HEK293 (cell line): ENCODE measurements around the gene USP21.

Experiments used
- CTCF ChIA-PET: fragments of 350-600 bp; formaldehyde crosslinking; extraction: SDS; loops from one replicate; lab custom pipeline; 2021; ENCODE audit warnings: antibody characterized with exemption; lab: Yijun Ruan, JAX
- POLR2A ChIA-PET: fragments of 300-600 bp; formaldehyde crosslinking; extraction: SDS; loops from one replicate; lab custom pipeline; 2020; ENCODE audit warnings: antibody characterized with exemption, inconsistent platforms; lab: Yijun Ruan, JAX
- H3K27ac ChIP-seq: fragments of 200-500 bp; sonication (Bioruptor generic); 2 replicates; pipeline ENCODE4 v1.5.1; 2014; ENCODE audit warnings: low read depth, low read length, control low read depth, inconsistent platforms; ENCODE audit errors: extremely low read depth
- H3K36me3 ChIP-seq, 2 experiments: fragments of 200-500 bp in 1 of 2; sonication (Bioruptor generic) in 1 of 2; 1 replicate in 1 of 2; 2 replicates in 1 of 2; pipeline ENCODE4 v1.5.1; 2014 to 2017; ENCODE audit warnings: inconsistent platforms in 2 of 2, low read length in 2 of 2; ENCODE audit not compliant: control insufficient read depth in 2 of 2, insufficient read depth in 1 of 2
- H3K4me1 ChIP-seq: fragments of 200-500 bp; sonication (Bioruptor generic); 2 replicates; pipeline ENCODE4 v1.5.1; 2014; ENCODE audit warnings: mild to moderate bottlenecking, low read length, inconsistent platforms; ENCODE audit not compliant: control insufficient read depth, insufficient read depth
- H3K4me3 ChIP-seq: 2 replicates; pipeline ENCODE4 v1.5.1; 2011; ENCODE audit warnings: low read depth, mild to moderate bottlenecking, control low read depth, low read length, moderate library complexity
- H3K9me3 ChIP-seq: fragments of 200-500 bp; sonication (Bioruptor generic); 2 replicates; pipeline ENCODE4 v1.5.1; 2014; ENCODE audit warnings: low read depth, low read length, inconsistent platforms; ENCODE audit not compliant: control insufficient read depth, insufficient read depth
- AEBP2 ChIP-seq: fragments of 450-650 bp; formaldehyde crosslinking; IDR thresholded peaks from 2 replicates; pipeline ENCODE4 v1.5.1; 2016; ENCODE audit warnings: missing biosample characterization, missing genetic modification characterization, borderline replicate concordance
- BCL11A ChIP-seq: fragments of 450-650 bp; formaldehyde crosslinking; IDR thresholded peaks from 2 replicates; pipeline ENCODE4 v1.5.1; 2016; ENCODE audit warnings: low read depth, missing biosample characterization, missing genetic modification characterization
- FEZF1 ChIP-seq: fragments of 450-650 bp; formaldehyde crosslinking; IDR thresholded peaks from 2 replicates; pipeline ENCODE4 v1.5.1; 2016; ENCODE audit warnings: missing biosample characterization, missing genetic modification characterization
- HOXA7 ChIP-seq: sonication (generic); formaldehyde crosslinking; IDR thresholded peaks from 2 replicates; pipeline ENCODE4 v1.8.1; 2022; ENCODE audit warnings: missing genetic modification reagents, borderline replicate concordance
- KLF10 ChIP-seq: fragments of 450-650 bp; IDR thresholded peaks from 2 replicates; pipeline ENCODE4 v1.5.1; 2018; ENCODE audit warnings: missing biosample characterization, mild to moderate bottlenecking, missing genetic modification characterization
- RBAK ChIP-seq: fragments of 450-650 bp; formaldehyde crosslinking; IDR thresholded peaks from 2 replicates; pipeline ENCODE4 v1.5.1; 2016; ENCODE audit warnings: missing biosample characterization, missing genetic modification characterization
- TRIM28 ChIP-seq: IDR thresholded peaks from 2 replicates; pipeline ENCODE4 v1.6.1; 2011; ENCODE audit warnings: low read length, control low read depth, borderline replicate concordance
- TSHZ1 ChIP-seq: fragments of 450-650 bp; formaldehyde crosslinking; IDR thresholded peaks from 2 replicates; pipeline ENCODE4 v1.5.1; 2016; ENCODE audit warnings: missing biosample characterization, missing genetic modification characterization, borderline replicate concordance
- YY1 ChIP-seq: fragments of 450-650 bp; formaldehyde crosslinking; IDR thresholded peaks from 2 replicates; pipeline ENCODE4 v1.5.1; 2018; ENCODE audit warnings: missing biosample characterization, missing genetic modification characterization
- ZBTB17 ChIP-seq: fragments of 450-650 bp; formaldehyde crosslinking; IDR thresholded peaks from 2 replicates; pipeline ENCODE4 v1.5.1; 2016; ENCODE audit warnings: missing biosample characterization, missing genetic modification characterization
- ZBTB26 ChIP-seq: fragments of 450-650 bp; formaldehyde crosslinking; optimal IDR thresholded peaks from 2 replicates; pipeline ENCODE3; 2016; ENCODE audit warnings: missing biosample characterization, mild to moderate bottlenecking, missing genetic modification characterization
- ZNF169 ChIP-seq: fragments of 450-650 bp; formaldehyde crosslinking; IDR thresholded peaks from 2 replicates; pipeline ENCODE4 v1.5.1; 2016; ENCODE audit warnings: missing biosample characterization, missing genetic modification characterization
- ZNF175 ChIP-seq: fragments of 450-650 bp; formaldehyde crosslinking; IDR thresholded peaks from 2 replicates; pipeline ENCODE4 v1.5.1; 2016; ENCODE audit warnings: missing biosample characterization, missing genetic modification characterization
- ZNF211 ChIP-seq: fragments of 450-650 bp; formaldehyde crosslinking; IDR thresholded peaks from 2 replicates; pipeline ENCODE4 v1.5.1; 2016; ENCODE audit warnings: low read depth, missing biosample characterization, missing genetic modification characterization
- ZNF239 ChIP-seq: fragments of 450-650 bp; formaldehyde crosslinking; IDR thresholded peaks from 2 replicates; pipeline ENCODE4 v1.5.1; 2016; ENCODE audit warnings: missing biosample characterization, missing genetic modification characterization
- ZNF24 ChIP-seq: fragments of 450-650 bp; formaldehyde crosslinking; IDR thresholded peaks from 2 replicates; pipeline ENCODE4 v1.5.1; 2016; ENCODE audit warnings: missing biosample characterization, missing genetic modification characterization
- ZNF26 ChIP-seq: fragments of 450-650 bp; formaldehyde crosslinking; IDR thresholded peaks from 2 replicates; pipeline ENCODE4 v1.5.1; 2016; ENCODE audit warnings: missing biosample characterization, missing genetic modification characterization
- ZNF433 ChIP-seq: fragments of 450-650 bp; formaldehyde crosslinking; IDR thresholded peaks from 2 replicates; pipeline ENCODE4 v1.5.1; 2016; ENCODE audit warnings: missing biosample characterization, missing genetic modification characterization, low read depth
- ZNF558 ChIP-seq: fragments of 450-650 bp; formaldehyde crosslinking; IDR thresholded peaks from 2 replicates; pipeline ENCODE4 v1.5.1; 2016; ENCODE audit warnings: missing biosample characterization, missing genetic modification characterization
- ZNF707 ChIP-seq: fragments of 450-650 bp; formaldehyde crosslinking; IDR thresholded peaks from 2 replicates; pipeline ENCODE4 v1.5.1; 2016; ENCODE audit warnings: missing biosample characterization, missing genetic modification characterization
- ZNF76 ChIP-seq: fragments of 450-650 bp; formaldehyde crosslinking; IDR thresholded peaks from 2 replicates; pipeline ENCODE4; 2016; ENCODE audit warnings: low read depth, missing biosample characterization, missing genetic modification characterization, borderline replicate concordance
- ZNF791 ChIP-seq: fragments of 450-650 bp; formaldehyde crosslinking; IDR thresholded peaks from 2 replicates; pipeline ENCODE4 v1.5.1; 2016; ENCODE audit warnings: missing biosample characterization, missing genetic modification characterization
- ZNF837 ChIP-seq: fragments of 450-650 bp; formaldehyde crosslinking; IDR thresholded peaks from 2 replicates; pipeline ENCODE4 v1.5.1; 2016; ENCODE audit warnings: missing biosample characterization, missing genetic modification characterization

USP21 gene

GRCh38 chr1:161131523-161132409 is 27.5 kb upstream of the USP21 start (continued):
- TF ChIP-seq ZBTB17, result no peak
- no peak for TF ChIP-seq FEZF1
- no peak for TF ChIP-seq RBAK (tag by site-specific recombination)
- TF ChIP-seq ZNF791, result peak; percentile 64; the same call in 1 of the 2 replicates
- 0 out of 2 replicates have a peak, but pooled peaks have one; percentile 29 for TF ChIP-seq ZNF169 (tag by site-specific recombination)
- TF ChIP-seq ZNF175 (tag by site-specific recombination), result no peak

- peak within 1 kb of the TSS; percentile 84 for H3K4me3 ChIP-seq
- no peaks in the 10 kb centered on the region for H3K9me3 ChIP-seq
- 0 out of 2 replicates have a peak, but pooled peaks cover 2% of the 10 kb centered on the region for H3K4me1 ChIP-seq
- ChIA-PET CTCF (interaction anchor here (0.6 to 1.4 kb wide), 5 partner anchors 13 to 154 kb away, joined by 3 to 5 read pairs (median 3); partner anchors contain the start of gene PPOX), POLR2A (interaction anchor here (0.6 to 3.8 kb wide), 15 partner anchors 9 to 693 kb away, joined by 3 to 28 read pairs (median 5); partner anchors contain the start of genes F11R, NIT1, PFDN2 and PPOX)
- peaks cover 0 to 34% of the 10 kb centered on the region in 2 experiments; a peak in 2 of 3 replicates for H3K36me3 ChIP-seq
- H3K27ac ChIP-seq, result peak within 1 kb of the TSS; percentile 91
- TF ChIP-seq HOXA7 (no peak), ZNF707 (tag by site-specific recombination) (no peak), ZNF558 (tag by site-specific recombination) (no peak), FEZF1 (no peak), AEBP2 (no peak), ZNF837 (no peak), TRIM28 (peak; percentile 88), ZBTB26 (tag by site-specific recombination) (peak; percentile 24), TSHZ1 (no peak), ZNF26 (no peak), KLF10 (peak; percentile 50), ZNF76 (tag by site-specific recombination) (peak; percentile 94), ZNF211 (tag by site-specific recombination) (no peak), BCL11A (tag by site-specific recombination) (no peak), ZNF433 (no peak), ZNF239 (no peak), ZNF24 (peak; percentile 94), YY1 (peak; percentile 99)
These were observed 26.7 kb upstream of the USP21 start, which contains the start of gene DEDD for GRCh38 chr1:161132410-161133219. TSS of gene DEDD (minus strand) at chr1:161132667. CDS start at chr1:161124462, 8,205 bp downstream.
